Thymus (tissue), 11 donors: ENCODE results near the gene SPATA18. TPM values are rescaled to one million over a fixed set of nuclear protein-coding genes. Genes with fewer than 3 reads are reported as not detected.

ENCODE experiments used
- DNase-seq, 9 donors: peaks; one replicate each; pipeline ENCODE4 v3.0.0-alpha.2; 2013; ENCODE audit warnings: low spot score in 9 of 9, low read depth in 6 of 9, missing footprints in 1 of 9
- H3K27ac ChIP-seq, 2 donors: one replicate each; pipeline ENCODE4 v1.5.1; 2013; ENCODE audit warnings: control low read depth in 1 of 2, low read depth in 1 of 2, low read length in 1 of 2, mild to moderate bottlenecking in 1 of 2, moderate library complexity in 1 of 2
- H3K27me3 ChIP-seq, 2 donors: one replicate each; pipeline ENCODE4 v1.5.1; 2013; ENCODE audit warnings: low read length in 1 of 2; ENCODE audit not compliant: control insufficient read depth in 2 of 2, insufficient read depth in 1 of 2
- H3K36me3 ChIP-seq, 2 donors: one replicate each; pipeline ENCODE4 v1.5.1; 2013; ENCODE audit warnings: low read length in 1 of 2, mild to moderate bottlenecking in 1 of 2, moderate library complexity in 1 of 2; ENCODE audit not compliant: control insufficient read depth in 2 of 2, insufficient read depth in 2 of 2
- H3K4me1 ChIP-seq, 2 donors: one replicate each; pipeline ENCODE4 v1.5.1; 2013; ENCODE audit warnings: low read length in 2 of 2; ENCODE audit not compliant: control insufficient read depth in 2 of 2, insufficient read depth in 2 of 2
- H3K4me3 ChIP-seq, 2 donors: one replicate each; pipeline ENCODE4 v1.5.1; 2013; ENCODE audit warnings: low read length in 2 of 2, control low read depth in 1 of 2, mild to moderate bottlenecking in 1 of 2
- H3K9me3 ChIP-seq, 2 donors: one replicate each; pipeline ENCODE4 v1.5.1; 2013; ENCODE audit warnings: low read length in 1 of 2, mild to moderate bottlenecking in 1 of 2; ENCODE audit not compliant: control insufficient read depth in 2 of 2, insufficient read depth in 1 of 2
- WGBS: extraction: QIAGEN DNeasy Blood & Tissue Kit; methylation state at CpG from one replicate; pipeline ENCODE4 v1.1.7; 2013; 5-methylcytosine and 5-hydroxymethylcytosine counted together
- polyA plus RNA-seq: library from polyadenylated mRNA; stranded (reverse); fragments of 200-250 nt; gene quantifications from one replicate; pipeline ENCODE4 v1.2.3, GENCODE V29; 2013
- total RNA-seq: library from RNA; stranded (reverse); fragments of 120-200 nt; gene quantifications from one replicate; pipeline ENCODE4 v1.2.4, GENCODE V29; 2013
- donor health status: healthy.

Gene SPATA18
- total and polyA plus RNA-seq, 2 donors = 1.6 to 3.1 TPM

DNA sequence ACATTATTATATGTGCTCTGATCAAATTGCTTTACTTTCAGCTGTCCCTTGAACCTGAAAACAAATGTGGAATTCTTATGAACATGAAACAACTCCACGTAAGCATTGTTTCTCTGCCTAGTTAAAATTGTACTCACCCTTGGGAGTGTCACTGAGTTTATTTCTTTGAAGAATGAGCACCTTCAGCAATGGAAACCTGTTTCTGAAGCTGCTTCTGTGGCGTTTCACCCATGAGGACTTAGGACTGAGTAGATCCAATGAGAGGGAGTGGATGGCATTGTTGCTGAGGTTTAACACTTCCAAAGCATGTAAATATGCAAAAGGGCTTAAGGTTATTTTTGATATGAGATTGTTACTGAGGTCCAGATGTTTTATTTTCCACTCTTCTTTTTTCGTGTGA lies 34.1 kb upstream of the SPATA18 start:
- no peak overlapping the region for H3K27ac ChIP-seq

DNA sequence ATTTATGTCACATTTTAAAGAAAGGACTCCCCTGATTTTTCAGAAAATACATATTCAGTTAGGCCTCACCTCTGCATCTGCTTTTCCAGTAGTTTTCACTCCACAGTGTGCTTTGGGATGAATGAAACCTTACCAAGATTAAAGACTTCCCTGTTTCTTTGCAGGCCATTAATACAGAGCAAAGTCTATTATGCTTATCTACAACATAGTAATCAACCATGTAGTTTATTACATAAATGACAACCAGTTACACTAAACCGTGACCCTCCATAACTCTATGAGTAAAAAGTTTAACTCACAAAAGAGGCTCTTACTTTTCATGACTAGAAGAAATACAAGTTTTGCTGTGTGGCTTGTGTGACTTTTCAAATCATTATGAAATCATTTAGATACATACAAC lies 33.3 kb upstream of the SPATA18 start:
- Histone ChIP-seq H3K4me3 (no peak overlapping the region), H3K27me3 (no peaks in the 10 kb centered on the region), H3K27ac (no peak overlapping the region), H3K36me3 (no peaks in the 10 kb centered on the region), H3K4me1 (no peaks in the 10 kb centered on the region), H3K9me3 (no peaks in the 10 kb centered on the region)
- no peak for DNase-seq
- WGBS = 49% methylated on average over 1 of the region's 1 CpG

More for the DNA sequence above, 34.1 kb upstream of the SPATA18 start:
- DNase-seq = no peak
- no peaks in the 10 kb centered on the region for H3K4me1 ChIP-seq
- H3K9me3 ChIP-seq = no peaks in the 10 kb centered on the region
- H3K36me3 ChIP-seq = no peaks in the 10 kb centered on the region
- WGBS = 91% methylated on average over 3 of the region's 3 CpGs
- no peak overlapping the region for H3K4me3 ChIP-seq
- H3K27me3 ChIP-seq = no peaks in the 10 kb centered on the region

DNA sequence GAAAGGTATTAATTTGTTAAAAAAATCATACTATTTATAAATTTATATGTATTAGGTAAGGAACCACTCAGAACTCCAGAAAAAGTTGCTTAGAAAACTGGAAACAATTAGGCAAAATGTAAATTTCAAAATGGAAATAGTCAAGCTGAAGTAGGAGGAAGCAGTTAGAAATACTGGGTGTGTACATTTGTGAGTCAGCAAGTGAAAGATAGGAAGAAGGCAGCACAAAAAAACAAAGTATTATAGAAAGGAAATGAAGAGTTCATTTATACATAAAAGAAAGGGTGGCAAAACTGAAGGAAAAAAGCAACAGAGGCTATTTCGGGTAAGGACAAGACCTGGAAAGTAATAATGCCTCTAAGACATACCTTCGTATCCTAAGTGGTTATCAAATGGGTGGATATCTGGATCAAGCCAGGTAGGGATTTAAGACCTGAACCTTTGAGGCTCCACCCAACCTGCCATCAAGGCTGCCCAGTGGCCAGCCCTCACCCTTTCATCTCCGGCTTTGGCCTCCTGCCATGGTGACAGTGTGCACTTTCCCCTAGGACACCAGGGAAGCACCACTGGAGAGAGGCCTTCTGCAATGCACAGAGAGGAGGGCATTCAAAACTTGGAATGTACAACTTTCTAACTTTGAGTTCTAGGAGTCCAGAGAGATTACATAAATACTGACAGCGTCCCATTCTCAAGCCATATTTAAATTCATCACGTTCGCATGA lies 31.0 kb upstream of the SPATA18 start, which contains the start of gene LRRC66:
TSS of gene LRRC66 (minus strand) at position 428 of the 722 bp plus-strand sequence. CDS start 2,750 bp downstream, outside the sequence.
- no peak for DNase-seq
- H3K36me3 ChIP-seq = no peaks in the 10 kb centered on the region
- H3K9me3 ChIP-seq = no peaks in the 10 kb centered on the region
- H3K4me3 ChIP-seq = no peak within 1 kb of the TSS
- no peaks in the 10 kb centered on the region for H3K27me3 ChIP-seq
- 99% methylated on average over 6 of the region's 6 CpGs for WGBS
- no peaks in the 10 kb centered on the region for H3K4me1 ChIP-seq
- H3K27ac ChIP-seq = no peak within 1 kb of the TSS

DNA sequence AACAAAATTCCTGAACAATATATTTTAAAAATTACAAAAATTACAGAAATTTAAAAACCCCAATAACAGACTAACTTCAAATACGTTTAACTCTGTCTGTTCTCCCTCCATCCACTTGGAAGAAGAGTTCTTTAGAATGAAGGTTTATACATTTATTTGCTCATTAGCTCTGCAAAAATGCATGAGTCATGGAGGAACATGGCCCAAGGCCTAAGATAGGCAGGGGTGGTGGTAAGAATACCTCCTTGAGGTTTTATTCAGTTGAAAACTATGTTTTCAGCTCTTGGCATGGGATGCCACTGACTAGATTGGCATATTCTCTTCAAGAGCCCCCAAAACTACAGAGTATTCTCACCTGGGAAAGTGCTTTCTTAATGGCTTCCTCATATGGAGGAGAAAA lies 22.1 kb upstream of the SPATA18 start:
- Histone ChIP-seq H3K9me3 (no peaks in the 10 kb centered on the region), H3K4me3 (no peak overlapping the region), H3K27me3 (no peaks in the 10 kb centered on the region), H3K4me1 (no peaks in the 10 kb centered on the region), H3K36me3 (no peaks in the 10 kb centered on the region), H3K27ac (no peak overlapping the region)
- no peak for DNase-seq
- 97% methylated on average over 1 of the region's 1 CpG for WGBS

DNA sequence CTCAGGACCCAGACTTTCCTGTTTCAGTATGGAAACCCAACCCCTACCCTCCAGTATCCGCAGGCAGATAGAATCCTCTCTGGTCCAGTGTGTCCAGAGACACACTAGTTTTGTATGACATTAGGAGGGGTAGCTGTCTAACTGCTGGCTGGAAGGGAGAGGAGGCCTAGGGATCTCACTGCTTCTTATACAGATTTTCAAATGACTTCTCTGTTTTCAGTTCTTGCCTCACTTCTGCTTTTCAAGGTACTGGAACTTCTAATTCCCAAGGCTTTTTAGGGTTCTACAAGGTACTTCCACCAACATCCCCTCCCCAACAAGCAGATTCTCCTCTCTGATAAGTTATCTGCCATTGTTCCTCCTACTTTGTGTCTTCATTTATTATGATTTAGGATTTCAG lies 19.1 kb upstream of the SPATA18 start:
- DNase-seq = no peak
- Histone ChIP-seq H3K4me1 (no peaks in the 10 kb centered on the region), H3K9me3 (no peaks in the 10 kb centered on the region), H3K27ac (no peak overlapping the region), H3K4me3 (no peak overlapping the region), H3K27me3 (peaks cover 0 to 8% of the 10 kb centered on the region in 2 donors), H3K36me3 (no peaks in the 10 kb centered on the region)
- WGBS = 100% methylated on average over 1 of the region's 1 CpG

DNA sequence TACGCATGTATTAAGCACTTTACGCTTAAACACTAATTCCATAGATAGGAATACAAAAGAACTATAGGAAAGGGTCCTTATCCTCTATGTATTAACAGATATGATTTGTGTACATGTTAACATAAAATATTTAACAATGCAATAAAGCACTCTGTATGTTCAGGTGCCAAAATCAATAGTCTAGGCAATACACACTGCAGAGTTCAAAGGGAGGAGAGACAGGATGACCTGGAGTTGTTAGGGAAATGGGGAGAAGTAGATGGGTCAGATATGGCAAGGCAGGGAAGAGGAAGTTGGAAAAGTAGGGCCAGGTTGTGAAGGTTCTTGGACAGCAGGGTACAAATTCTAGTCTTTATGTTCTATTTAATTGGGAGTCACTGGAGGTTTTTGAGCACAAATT lies 15.9 kb upstream of the SPATA18 start:
- Histone ChIP-seq H3K4me1 (peaks cover 4% of the 10 kb centered on the region in 2 donors), H3K4me3 (no peak overlapping the region), H3K27ac (no peak overlapping the region), H3K9me3 (no peaks in the 10 kb centered on the region), H3K27me3 (peaks cover 0 to 32% of the 10 kb centered on the region in 2 donors), H3K36me3 (no peaks in the 10 kb centered on the region)
- DNase-seq = no peak
- 96% methylated on average over 2 of the region's 2 CpGs for WGBS

DNA sequence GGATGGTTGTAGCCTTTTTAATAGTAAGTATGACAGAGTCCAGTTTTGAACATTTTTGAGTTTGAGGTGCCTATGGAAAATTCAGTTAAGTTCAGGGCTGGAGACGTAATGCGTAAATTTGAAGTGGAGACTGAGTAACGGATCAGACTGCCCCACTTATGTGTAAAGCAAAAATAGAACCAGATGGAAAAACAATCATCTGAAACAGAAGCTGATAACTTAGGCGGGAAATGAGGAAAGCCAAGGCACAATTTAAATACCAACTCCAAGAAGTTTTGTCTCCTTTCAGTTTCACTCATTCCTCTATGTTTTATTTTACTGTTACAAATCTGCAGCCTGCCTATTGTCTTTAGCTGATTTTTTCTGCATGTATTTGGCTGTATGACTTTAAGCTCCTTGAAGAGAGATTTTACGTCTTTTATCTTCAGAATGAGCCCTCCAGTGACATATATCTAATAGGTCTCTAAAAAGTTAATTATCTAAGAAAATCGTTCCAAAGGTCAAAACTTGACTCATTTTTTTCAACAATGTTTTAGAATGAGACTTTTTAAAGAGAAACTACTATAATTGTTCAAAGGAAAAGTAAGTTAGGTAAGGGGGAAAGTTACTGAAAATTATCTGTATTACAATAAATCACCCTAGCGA lies 14.1 kb upstream of the SPATA18 start:
- 88% methylated on average over 7 of the region's 7 CpGs for WGBS
- Histone ChIP-seq H3K27me3 (peaks cover 2 to 32% of the 10 kb centered on the region in 2 donors), H3K4me3 (no peak overlapping the region), H3K36me3 (no peaks in the 10 kb centered on the region), H3K9me3 (no peaks in the 10 kb centered on the region), H3K4me1 (peaks cover 4% of the 10 kb centered on the region in 2 donors), H3K27ac (no peak overlapping the region)
- no peak for DNase-seq

DNA sequence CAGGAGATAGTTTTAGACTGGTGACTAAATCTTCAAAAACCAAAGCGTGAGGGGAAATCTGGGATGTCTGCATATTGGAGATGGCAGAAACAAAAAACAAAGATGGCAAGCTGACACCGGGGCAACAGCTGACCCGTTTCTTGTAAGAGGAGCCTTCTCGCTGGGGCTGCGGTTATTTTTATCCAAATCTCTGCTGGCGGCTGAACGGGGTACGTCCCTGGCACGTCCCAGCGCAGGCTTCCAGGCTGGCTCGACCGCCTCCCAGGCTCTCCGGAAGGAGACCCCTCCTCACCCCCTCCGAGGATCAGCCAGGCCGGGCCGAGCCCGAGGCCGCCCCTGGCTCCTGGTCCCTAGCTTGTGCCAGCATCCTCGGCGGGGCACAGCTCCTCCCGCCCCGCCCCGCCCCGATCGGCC lies 13.4 kb upstream of the SPATA18 start:
- peaks cover 2 to 32% of the 10 kb centered on the region in 2 donors for H3K27me3 ChIP-seq
- DNase-seq = peak in 2 of 9 donors; percentile 0 to 17
- peak overlapping the region in 1 of 2 donors; percentile 38 for H3K27ac ChIP-seq
- no peaks in the 10 kb centered on the region for H3K36me3 ChIP-seq
- H3K4me3 ChIP-seq = peak overlapping the region; percentile 48 to 78
- 2% methylated on average over 25 of the region's 25 CpGs for WGBS
- peaks cover 4% of the 10 kb centered on the region in 2 donors for H3K4me1 ChIP-seq
- H3K9me3 ChIP-seq = no peaks in the 10 kb centered on the region
